GM12878 (cell line): ENCODE data around the gene GNAQ. TPM values are rescaled to one million over a fixed set of nuclear protein-coding genes. Genes with fewer than 3 reads are reported as not detected.

ENCODE experiments used
- ATAC-seq: fragments of 200-7000 bp; cut with Tn5 transposase; 3 replicates; pipeline ENCODE4 v1.9.1; 2020; ENCODE audit warnings: mild to moderate bottlenecking, moderate library complexity
- BruUV-seq: library from RNA; stranded (reverse); fragments of 400-500 nt; replicated peaks from 2 replicates; lab custom pipeline; 2021; lab: Mats Ljungman, UMichigan
- CTCF ChIA-PET: fragments of 300-600 bp; sonication (Branson Sonifier 250); formaldehyde crosslinking; extraction: SDS; loops from one replicate; lab custom pipeline; 2021; ENCODE audit warnings: inconsistent platforms; lab: Yijun Ruan, JAX
- POLR2A ChIA-PET: fragments of 350-600 bp; formaldehyde crosslinking; extraction: SDS; loops from one replicate; lab custom pipeline; 2021; ENCODE audit warnings: inconsistent platforms; lab: Charles Lee
- RAD21 ChIA-PET: fragments of 300-600 bp; sonication (Branson Sonifier 250); formaldehyde crosslinking; loops from one replicate; lab custom pipeline; 2023; ENCODE audit warnings: antibody characterized with exemption; ENCODE audit not compliant: unreplicated experiment; lab: Charles Lee
- SMC1A ChIA-PET: fragments of 300-600 bp; sonication (Branson Sonifier 250); formaldehyde crosslinking; loops from one replicate; lab custom pipeline; 2023; ENCODE audit not compliant: unreplicated experiment, uncharacterized antibody; lab: Charles Lee
- DNase-seq: peaks from one replicate; pipeline ENCODE4 v3.0.0-alpha.2; 2011; ENCODE audit warnings: low read depth, low spot score
- FAIRE-seq: peaks from 3 replicates; lab custom pipeline; 2011; peaks lifted over from hg19 to GRCh38; lab: Jason Lieb, UNC
- H2AFZ ChIP-seq: 2 replicates; pipeline ENCODE4 v1.6.0; 2011; ENCODE audit warnings: low read depth, low read length, control low read depth; ENCODE audit not compliant: control insufficient read depth
- H3K27ac ChIP-seq: 2 replicates; pipeline ENCODE4 v1.5.1; 2011; ENCODE audit warnings: control low read depth; ENCODE audit not compliant: control insufficient read depth, insufficient read depth
- H3K27me3 ChIP-seq, 2 experiments: replicated peaks in 1 of 2; 2 replicates each; pipeline versions ENCODE4 v1.6.0 to v1.6.1; 2011; ENCODE audit warnings: low read length in 1 of 2; ENCODE audit not compliant: control insufficient read depth in 2 of 2, insufficient read depth in 2 of 2
- H3K36me3 ChIP-seq, 2 experiments: 2 replicates each; pipeline ENCODE4 v1.5.1; 2011; ENCODE audit warnings: low read length in 1 of 2; ENCODE audit not compliant: control insufficient read depth in 2 of 2, insufficient read depth in 2 of 2
- H3K4me1 ChIP-seq: 2 replicates; pipeline ENCODE4 v1.6.1; 2011; ENCODE audit warnings: mild to moderate bottlenecking, low read length, moderate library complexity, mixed read lengths; ENCODE audit not compliant: control insufficient read depth, insufficient read depth
- H3K4me2 ChIP-seq: 2 replicates; pipeline ENCODE4 v1.6.0; 2011; ENCODE audit warnings: control low read depth; ENCODE audit not compliant: control insufficient read depth, insufficient read depth
- H3K4me3 ChIP-seq: fragments of 200-600 bp; sonication (generic); 2 replicates; pipeline ENCODE4 v1.5.1; 2016
- H3K79me2 ChIP-seq: 2 replicates; pipeline ENCODE4 v1.6.0; 2011; ENCODE audit warnings: low read length; ENCODE audit not compliant: control insufficient read depth, insufficient read depth
- H3K9ac ChIP-seq: 2 replicates; pipeline ENCODE4 v1.8.0; 2011; ENCODE audit warnings: low read length, control low read depth, mixed read lengths; ENCODE audit not compliant: control insufficient read depth, insufficient read depth
- H3K9me3 ChIP-seq: replicated peaks from 3 replicates; pipeline ENCODE4 v1.5.1; 2011; ENCODE audit warnings: mild to moderate bottlenecking, low read length; ENCODE audit not compliant: control insufficient read depth, insufficient read depth
- H4K20me1 ChIP-seq: 2 replicates; pipeline ENCODE4 v1.6.0; 2011; ENCODE audit not compliant: control insufficient read depth, insufficient read depth
- ATF7 ChIP-seq: fragments of 450-650 bp; IDR thresholded peaks from 2 replicates; pipeline ENCODE4 v1.6.1; 2016; ENCODE audit warnings: low read depth, mild to moderate bottlenecking
- CBX5 ChIP-seq: sonication (generic); IDR thresholded peaks from 2 replicates; pipeline ENCODE4 v1.6.1; 2016; ENCODE audit warnings: low read depth, moderate library complexity, mild to moderate bottlenecking, inconsistent platforms
- CHD2 ChIP-seq: IDR thresholded peaks from 2 replicates; pipeline ENCODE4 v1.6.1; 2011; ENCODE audit warnings: low read depth, low read length, improper control_type of control experiment, borderline replicate concordance
- E2F8 ChIP-seq: fragments of 450-650 bp; IDR thresholded peaks from 2 replicates; pipeline ENCODE4 v1.6.1; 2018; ENCODE audit warnings: mild to moderate bottlenecking, low read depth, moderate library complexity; ENCODE audit not compliant: partially characterized antibody
- E4F1 ChIP-seq: fragments of 450-650 bp; IDR thresholded peaks from 2 replicates; pipeline ENCODE4 v1.6.1; 2018; ENCODE audit warnings: borderline replicate concordance, mild to moderate bottlenecking; ENCODE audit not compliant: partially characterized antibody
- ESRRA ChIP-seq: IDR thresholded peaks from 2 replicates; pipeline ENCODE4 v1.6.1; 2012; ENCODE audit warnings: mild to moderate bottlenecking, low read length, improper control_type of control experiment
- EZH2 ChIP-seq: IDR thresholded peaks from 2 replicates; pipeline ENCODE4 v1.6.1; 2012; ENCODE audit warnings: low read depth, mild to moderate bottlenecking, control low read depth, inconsistent platforms, low read length, borderline replicate concordance; ENCODE audit not compliant: control insufficient read depth
- GABPA ChIP-seq: IDR thresholded peaks from 2 replicates; pipeline ENCODE4 v1.6.1; 2014; ENCODE audit warnings: antibody characterized with exemption, low read depth, mild to moderate bottlenecking, inconsistent platforms
- PKNOX1 ChIP-seq: fragments of 450-650 bp; IDR thresholded peaks from 2 replicates; pipeline ENCODE4 v1.6.1; 2016; ENCODE audit warnings: mild to moderate bottlenecking
- PML ChIP-seq: IDR thresholded peaks from 2 replicates; pipeline ENCODE4 v1.6.1; 2012; ENCODE audit warnings: low read length, inconsistent platforms
- SREBF1 ChIP-seq: IDR thresholded peaks from 2 replicates; pipeline ENCODE4 v1.6.1; 2012; ENCODE audit warnings: mild to moderate bottlenecking, low read length
- SREBF2 ChIP-seq: IDR thresholded peaks from 2 replicates; pipeline ENCODE4 v1.6.1; 2012; ENCODE audit warnings: mild to moderate bottlenecking, low read length
- ZBTB33 ChIP-seq: fragments of 450-650 bp; IDR thresholded peaks from 2 replicates; pipeline ENCODE4 v1.6.1; 2017; ENCODE audit warnings: mild to moderate bottlenecking
- WGBS: methylation state at CpG from one replicate; pipeline ENCODE4 v1.1.6; 2016; ENCODE audit warnings: low lambda C conversion rate; ENCODE audit not compliant: insufficient replicate concordance, insufficient coverage; ENCODE audit errors: missing lambda C conversion rate; 5-methylcytosine and 5-hydroxymethylcytosine counted together
- in situ Hi-C: fragments of 300-500 bp; cut with MboI; formaldehyde crosslinking; loops from 9 replicates; pipeline ENCODE4 v1.14.3; 2018; ENCODE audit warnings: mixed read lengths
- intact Hi-C: fragments of 100-400 bp; cut with micrococcal nuclease; formaldehyde crosslinking; loops from one replicate; pipeline ENCODE4 v1.14.2; 2022; ENCODE audit not compliant: unreplicated experiment
- polyA plus RNA-seq, 11 experiments: library from polyadenylated mRNA; depleted of rRNA in 4 of 11; unstranded in 6 of 11; stranded (reverse) in 5 of 11; fragments of >200 nt; fragmentation: Nextera tagmentation in 4 of 11; fragmentation: Illumina TruSeq in 1 of 11; extraction: Ambion mirVana in 4 of 11; extraction: Trizol in 1 of 11; gene quantifications; 1 replicate in 1 of 11; 2 replicates in 10 of 11; pipeline versions ENCODE4 v1.2.1 to v1.2.3, GENCODE V29; 2011 to 2016; ENCODE audit warnings: inconsistent platforms in 2 of 11, missing spikeins in 2 of 11, low read depth in 1 of 11
- total RNA-seq, 4 experiments: library from RNA; depleted of rRNA in 3 of 4; stranded (reverse); fragments of >200 nt in 3 of 4; fragmentation: Illumina TruSeq in 1 of 4; extraction: Trizol in 1 of 4; gene quantifications; 2 replicates each; pipeline versions ENCODE4 v1.2.1 to v1.2.3, GENCODE V29; 2013 to 2021

GNAQ gene
- total and polyA plus RNA-seq, 10 of the 15 experiments (the other 5 are each of a cell fraction or from before 2014, with no cell fraction given) = 0.15 to 47.2 (median 0.49) TPM

- ChIA-PET RAD21 (interaction anchor here (0.9 kb wide), 1 partner anchor 28 kb away, joined by 3 read pairs; no protein-coding TSS in a partner anchor), SMC1A (interaction anchor here (1.0 to 2.5 kb wide), 5 partner anchors 8 to 172 kb away, joined by 3 to 9 read pairs (median 4); no protein-coding TSS in a partner anchor), CTCF (interaction anchor here (1.3 to 1.5 kb wide), 2 partner anchors 82 to 88 kb away, joined by 3 to 4 read pairs; no protein-coding TSS in a partner anchor), POLR2A (interaction anchor here (0.7 to 0.9 kb wide), 2 partner anchors 9 to 10 kb away, joined by 3 to 4 read pairs; no protein-coding TSS in a partner anchor)
- in situ Hi-C loops = no loop called here
- no peak overlapping the region for H3K9ac ChIP-seq
- no peak overlapping the region for H2AFZ ChIP-seq
- no peaks in the 10 kb centered on the region for H3K27me3 ChIP-seq
- H3K36me3 ChIP-seq = no peaks in the 10 kb centered on the region
- H3K4me1 ChIP-seq = no peaks in the 10 kb centered on the region
- ATAC-seq = no peak
- intact Hi-C loops = no loop called here
- H3K4me3 ChIP-seq = no peak overlapping the region
- no peaks in the 10 kb centered on the region for H3K79me2 ChIP-seq
- 12% methylated on average over 3 of the region's 3 CpGs for WGBS
- H3K27ac ChIP-seq = no peak overlapping the region
- no peak overlapping the region for H3K4me2 ChIP-seq
- no peak for DNase-seq
- no peaks in the 10 kb centered on the region for H3K9me3 ChIP-seq
- H4K20me1 ChIP-seq = no peaks in the 10 kb centered on the region
- BruUV-seq = no TSS peak
- FAIRE-seq = no peak
- TF ChIP-seq PKNOX1 (no peak), ESRRA (no peak), SREBF1 (no peak), ATF7 (no peak), CHD2 (no peak), E2F8 (no peak), GABPA (no peak), CBX5 (no peak), E4F1 (no peak), EZH2 (no peak), PML (no peak), SREBF2 (no peak), ZBTB33 (no peak)
Measured at GRCh38 chr9:77947651-77948050, 84.0 kb downstream of the GNAQ start.
